Common myeloid progenitor, CD34-positive (primary cell): ENCODE measurements around the gene APCDD1L.

Source experiments
- CTCF ChIA-PET: fragments of 350-600 bp; sonication (Branson Sonifier 250); formaldehyde crosslinking; loops from one replicate; lab custom pipeline; 2021; ENCODE audit warnings: antibody characterized with exemption; lab: Charles Lee
- POLR2A ChIA-PET: fragments of 350-600 bp; sonication (Branson Sonifier 250); formaldehyde crosslinking; loops from one replicate; lab custom pipeline; 2021; ENCODE audit warnings: antibody characterized with exemption; lab: Charles Lee
- DNase-seq, 3 donors: peaks; one replicate each; pipeline versions ENCODE4 v3.0.0 to v3.0.0-alpha.2; 2013
- H3K27ac ChIP-seq, 2 experiments: 1 replicate in 1 of 2; 2 replicates in 1 of 2; pipeline ENCODE4 v1.7.0; 2013; ENCODE audit warnings: inconsistent platforms in 2 of 2, low read length in 2 of 2, mild to moderate bottlenecking in 2 of 2, low read depth in 1 of 2, moderate library complexity in 1 of 2; ENCODE audit not compliant: severe bottlenecking in 2 of 2, insufficient read depth in 1 of 2, poor library complexity in 1 of 2
- H3K27me3 ChIP-seq, 5 experiments: replicated peaks in 2 of 5; 1 replicate in 3 of 5; 2 replicates in 2 of 5; pipeline versions ENCODE4 v1.6.1 to v1.7.0; 2013; ENCODE audit warnings: low read length in 4 of 5, mild to moderate bottlenecking in 2 of 5, moderate library complexity in 2 of 5, inconsistent platforms in 1 of 5; ENCODE audit not compliant: insufficient read depth in 5 of 5, control insufficient read depth in 4 of 5
- H3K36me3 ChIP-seq, 4 experiments: 1 replicate in 2 of 4; 2 replicates in 2 of 4; pipeline versions ENCODE4 v1.6.1 to v1.7.0; 2013; ENCODE audit warnings: low read length in 3 of 4, control low read depth in 1 of 4, mild to moderate bottlenecking in 1 of 4; ENCODE audit not compliant: control insufficient read depth in 4 of 4, insufficient read depth in 4 of 4
- H3K4me1 ChIP-seq, 4 experiments: 1 replicate in 3 of 4; 2 replicates in 1 of 4; pipeline versions ENCODE4 v1.6.1 to v1.7.1; 2013; ENCODE audit warnings: low read length in 3 of 4, mild to moderate bottlenecking in 3 of 4, control low read depth in 1 of 4, inconsistent platforms in 1 of 4, moderate library complexity in 1 of 4; ENCODE audit not compliant: control insufficient read depth in 4 of 4, insufficient read depth in 4 of 4; ENCODE audit errors: control extremely low read depth in 1 of 4
- H3K4me3 ChIP-seq, 7 experiments: 1 replicate in 4 of 7; 2 replicates in 3 of 7; pipeline versions ENCODE4 v1.5.1 to v1.7.0; 2013; ENCODE audit warnings: mild to moderate bottlenecking in 7 of 7, low read length in 6 of 7, moderate library complexity in 6 of 7, inconsistent platforms in 2 of 7, low read depth in 2 of 7, control low read depth in 1 of 7; ENCODE audit not compliant: insufficient read depth in 4 of 7, control insufficient read depth in 1 of 7; ENCODE audit errors: extremely low read depth in 1 of 7
- H3K9me3 ChIP-seq, 5 experiments: 1 replicate in 4 of 5; 2 replicates in 1 of 5; pipeline versions ENCODE4 v1.6.1 to v1.7.1; 2013; ENCODE audit warnings: low read length in 4 of 5, mild to moderate bottlenecking in 2 of 5, inconsistent platforms in 1 of 5, low read depth in 1 of 5, moderate library complexity in 1 of 5; ENCODE audit not compliant: control insufficient read depth in 4 of 5, insufficient read depth in 2 of 5; ENCODE audit errors: control extremely low read depth in 1 of 5
- WGBS: methylation state at CpG from one replicate; pipeline ENCODE4 v1.1.5; 2013; ENCODE audit not compliant: insufficient coverage; 5-methylcytosine and 5-hydroxymethylcytosine counted together

Gene APCDD1L

DNA sequence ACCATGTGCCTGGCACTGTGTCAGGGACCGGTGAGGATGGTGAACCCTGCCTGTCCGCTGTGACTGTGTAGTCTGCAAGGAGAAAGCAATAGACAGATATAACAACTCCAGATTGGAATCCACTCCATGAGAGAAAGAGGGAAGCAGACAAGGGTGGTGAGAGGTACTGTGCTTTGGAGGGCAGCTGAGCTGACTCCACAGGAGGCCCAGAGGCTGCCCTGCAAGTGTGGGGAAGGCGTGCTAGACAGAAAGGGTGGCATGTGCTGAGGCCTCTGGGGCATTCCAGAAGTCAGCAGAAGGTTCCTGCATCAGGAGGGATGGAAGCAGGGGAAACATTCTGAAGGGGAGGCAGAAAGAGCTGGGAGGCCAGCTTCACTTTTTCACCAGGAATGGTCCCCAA is 39.3 kb upstream of the APCDD1L start:
- 91% methylated on average over 3 of the region's 3 CpGs for WGBS
- no peak for DNase-seq
- ChIA-PET POLR2A (no interaction called here), CTCF (interaction anchor here (1.1 kb wide), 1 partner anchor 53 kb away, joined by 3 read pairs; no protein-coding TSS in a partner anchor)
- H3K4me1 ChIP-seq: no peaks in the 10 kb centered on the region
- H3K27ac ChIP-seq: no peak overlapping the region
- peaks cover 0 to 3% (median 0%) of the 10 kb centered on the region in 5 experiments for H3K9me3 ChIP-seq
- H3K27me3 ChIP-seq: peaks cover 3 to 51% (median 18%) of the 10 kb centered on the region in 5 experiments
- H3K36me3 ChIP-seq: no peaks in the 10 kb centered on the region
- H3K4me3 ChIP-seq: no peak overlapping the region

DNA sequence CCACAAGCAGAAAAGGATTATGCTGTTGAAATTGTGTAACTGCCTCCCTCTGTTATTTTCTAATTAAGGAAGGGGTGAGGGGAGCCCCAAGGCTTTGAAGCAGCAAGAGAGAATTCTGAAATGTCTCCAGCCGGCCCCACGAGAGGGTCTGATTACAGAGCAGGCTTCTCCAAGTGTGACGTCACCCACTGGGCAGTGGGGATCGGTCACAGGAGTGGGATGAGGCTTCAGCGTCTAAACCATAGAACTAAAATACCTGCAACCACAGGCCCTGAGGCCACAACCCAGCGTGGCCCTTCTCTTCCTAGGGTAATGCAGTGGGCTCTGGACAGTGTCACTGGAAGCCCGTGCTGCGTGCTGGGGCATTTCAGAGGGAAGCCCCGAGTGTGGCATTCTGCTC is 38.6 kb upstream of the APCDD1L start:
- WGBS: 92% methylated on average over 7 of the region's 9 CpGs
- Histone ChIP-seq H3K27ac (no peak overlapping the region), H3K4me1 (no peaks in the 10 kb centered on the region), H3K9me3 (peaks cover 0 to 3% (median 0%) of the 10 kb centered on the region in 5 experiments), H3K27me3 (peaks cover 3 to 54% (median 18%) of the 10 kb centered on the region in 5 experiments), H3K36me3 (no peaks in the 10 kb centered on the region), H3K4me3 (no peak overlapping the region)
- ChIA-PET CTCF (interaction anchor here (1.1 kb wide), 1 partner anchor 54 kb away, joined by 3 read pairs; no protein-coding TSS in a partner anchor), POLR2A (no interaction called here)
- DNase-seq: no peak

DNA sequence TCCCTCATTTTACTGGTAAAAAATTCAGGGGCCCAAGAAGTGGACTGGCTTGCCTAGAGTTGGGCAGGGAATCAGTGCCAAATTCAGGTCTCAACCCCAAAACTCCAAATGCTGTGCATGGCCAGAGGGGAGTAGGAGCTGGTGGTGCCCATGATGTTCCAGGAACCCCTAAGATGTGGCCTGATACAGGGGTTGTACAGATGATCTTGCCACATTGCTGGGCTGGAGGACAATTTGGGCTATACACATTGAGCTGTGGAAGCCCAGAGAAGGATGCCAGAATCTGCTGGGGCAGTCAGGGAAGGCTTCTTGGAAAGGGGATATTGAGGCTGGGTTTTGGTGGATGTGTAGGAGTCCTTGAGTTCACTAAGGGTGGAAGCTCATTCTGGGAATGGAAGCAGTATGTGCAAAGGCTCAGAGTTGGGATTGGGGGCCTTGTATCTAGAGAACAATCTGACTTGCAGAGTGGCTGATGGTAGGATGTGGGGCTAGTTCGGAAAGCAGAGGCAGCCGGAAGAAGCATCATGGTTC is 38.0 kb upstream of the APCDD1L start:
- H3K27ac ChIP-seq: no peak overlapping the region
- ChIA-PET POLR2A (no interaction called here), CTCF (no interaction called here)
- H3K4me1 ChIP-seq: no peaks in the 10 kb centered on the region
- H3K36me3 ChIP-seq: no peaks in the 10 kb centered on the region
- H3K9me3 ChIP-seq: peaks cover 0 to 3% (median 0%) of the 10 kb centered on the region in 5 experiments
- no peak overlapping the region for H3K4me3 ChIP-seq
- peaks cover 3 to 52% (median 18%) of the 10 kb centered on the region in 5 experiments for H3K27me3 ChIP-seq
- WGBS: no CpG with 5 or more reads among the region's 2 CpGs
- no peak for DNase-seq

DNA sequence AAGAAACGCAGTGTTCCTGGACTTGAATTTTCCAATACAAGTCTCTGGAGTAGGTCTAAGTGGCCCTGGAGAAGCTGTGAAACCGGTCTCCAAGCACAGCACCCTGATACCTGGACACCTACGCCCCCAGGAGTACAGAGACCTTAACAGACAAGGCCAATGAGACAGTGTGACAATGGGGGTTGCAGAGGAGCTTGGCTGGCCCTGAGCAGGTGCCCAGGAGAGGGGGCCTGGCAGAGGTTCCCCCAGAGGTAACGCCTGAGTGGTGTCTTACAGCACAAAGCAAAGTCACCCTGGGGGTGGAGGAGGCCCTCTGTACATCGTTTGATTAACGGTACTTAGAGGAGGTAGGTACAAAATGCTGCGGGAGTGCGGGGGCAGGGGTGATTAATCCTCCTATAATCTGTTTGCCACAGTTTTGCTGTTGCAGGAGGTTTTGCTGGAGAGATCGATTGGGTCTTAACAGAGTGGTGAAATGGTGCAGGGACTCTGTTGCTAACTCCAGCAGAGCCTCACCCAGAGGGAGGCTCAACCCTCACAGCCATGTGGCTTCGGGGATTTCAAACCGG is 37.3 kb upstream of the APCDD1L start:
- 90% methylated on average over 5 of the region's 11 CpGs for WGBS
- ChIA-PET CTCF (no interaction called here), POLR2A (no interaction called here)
- Histone ChIP-seq H3K4me1 (no peaks in the 10 kb centered on the region), H3K9me3 (peaks cover 0 to 3% (median 0%) of the 10 kb centered on the region in 5 experiments), H3K27me3 (peaks cover 0 to 45% (median 11%) of the 10 kb centered on the region in 5 experiments), H3K27ac (no peak overlapping the region), H3K36me3 (no peaks in the 10 kb centered on the region), H3K4me3 (no peak overlapping the region)
- DNase-seq: no peak

DNA sequence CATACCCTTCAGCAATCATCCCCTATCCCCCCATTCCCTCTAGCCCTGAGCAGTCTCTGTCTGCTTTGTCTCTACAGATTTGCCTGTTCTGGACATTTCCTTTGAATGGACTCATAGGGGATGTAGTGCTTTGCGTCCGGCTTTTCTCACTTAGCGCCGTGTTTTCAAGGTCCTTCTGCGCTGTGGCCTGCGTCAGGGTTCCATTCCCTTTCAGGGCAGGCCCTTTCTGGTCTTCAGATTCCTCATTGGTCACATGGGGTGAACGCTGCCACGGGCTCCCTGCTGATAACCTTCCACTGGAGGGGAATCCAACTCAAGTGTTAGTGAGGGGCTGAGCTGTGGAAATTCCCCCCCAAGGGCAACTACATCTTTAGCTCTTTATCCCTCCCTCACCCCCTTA is 36.4 kb upstream of the APCDD1L start:
- CTCF ChIA-PET: no interaction called here
- peaks cover 0 to 47% (median 11%) of the 10 kb centered on the region in 5 experiments for H3K27me3 ChIP-seq
- POLR2A ChIA-PET: no interaction called here
- H3K4me1 ChIP-seq: no peaks in the 10 kb centered on the region
- no peaks in the 10 kb centered on the region for H3K36me3 ChIP-seq
- no peak for DNase-seq
- 95% methylated on average over 6 of the region's 8 CpGs for WGBS
- peaks cover 0 to 3% (median 0%) of the 10 kb centered on the region in 5 experiments for H3K9me3 ChIP-seq
- no peak overlapping the region for H3K27ac ChIP-seq
- no peak overlapping the region for H3K4me3 ChIP-seq

DNA sequence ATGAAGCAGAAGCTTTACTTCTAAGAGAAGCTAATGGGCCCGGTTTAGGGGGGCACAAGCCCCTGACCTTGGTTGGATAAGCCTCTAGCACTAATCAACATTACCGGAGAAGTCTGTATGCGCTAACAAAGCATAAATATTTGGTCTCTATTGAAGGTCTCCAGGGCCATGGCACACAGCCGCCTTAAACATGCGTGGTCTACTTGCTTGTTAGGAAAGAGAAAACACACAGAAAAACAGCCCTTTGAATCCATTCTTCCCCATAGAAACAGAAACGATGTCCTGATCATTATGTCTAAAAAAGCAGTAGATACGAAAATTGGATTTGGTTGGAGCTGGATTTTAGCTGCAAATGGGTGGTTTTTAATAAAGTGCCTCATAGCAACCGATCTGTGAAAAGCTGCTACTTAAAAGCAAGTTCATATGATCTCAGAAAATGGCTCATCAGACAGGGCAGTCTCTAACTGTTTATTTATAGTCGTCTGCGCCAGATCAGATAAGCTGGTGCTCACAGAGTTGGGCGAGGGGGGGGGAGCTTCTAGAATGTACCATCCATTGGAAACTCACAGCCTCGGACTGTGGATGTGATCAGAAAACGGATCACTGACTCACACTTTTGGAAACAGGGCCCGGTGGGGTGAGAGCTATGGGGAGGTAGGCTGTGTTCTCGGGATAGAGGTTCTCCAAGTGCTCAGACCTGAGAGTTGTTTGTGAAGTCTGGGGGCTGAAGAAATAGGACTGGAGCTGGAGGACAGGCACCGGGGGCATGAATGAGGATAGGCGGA is 35.3 kb upstream of the APCDD1L start:
- H3K4me1 ChIP-seq: no peaks in the 10 kb centered on the region
- H3K36me3 ChIP-seq: no peaks in the 10 kb centered on the region
- 90% methylated on average over 12 of the region's 17 CpGs for WGBS
- DNase-seq: no peak
- H3K4me3 ChIP-seq: no peak overlapping the region
- H3K27me3 ChIP-seq: peaks cover 0 to 46% (median 8%) of the 10 kb centered on the region in 5 experiments
- ChIA-PET CTCF (no interaction called here), POLR2A (no interaction called here)
- H3K27ac ChIP-seq: no peak overlapping the region
- peaks cover 0 to 3% (median 0%) of the 10 kb centered on the region in 5 experiments for H3K9me3 ChIP-seq
